ENCODE results near the gene DUS2. TPM values are rescaled to one million over a fixed set of nuclear protein-coding genes. Genes with fewer than 3 reads are reported as not detected.

Gene DUS2
- total RNA-seq, 1 donor from 2014 or later, result 24.1 TPM

DNA sequence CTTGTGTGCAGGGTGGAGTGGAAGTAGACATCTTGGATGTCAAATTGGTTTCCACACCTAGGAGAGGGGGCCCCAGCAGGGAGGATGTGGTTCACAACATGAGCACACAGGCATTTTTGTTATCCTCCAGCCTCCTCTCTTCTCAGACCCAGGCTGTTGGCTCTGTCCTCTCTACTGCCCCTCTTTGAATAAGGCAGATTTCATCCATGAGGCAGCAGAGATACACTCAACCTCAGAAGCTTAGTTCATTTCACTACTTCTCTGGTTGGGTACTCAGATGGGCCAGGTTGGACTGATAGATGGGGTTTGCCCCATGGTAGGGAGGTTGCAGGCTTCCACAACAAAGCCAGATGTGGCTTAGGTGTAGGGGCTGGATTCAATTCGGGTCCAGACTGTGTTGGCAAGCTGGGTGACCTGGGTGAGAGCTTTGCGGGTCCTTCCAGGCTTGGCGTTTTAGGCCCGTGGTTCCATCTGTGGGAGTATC is 39.9 kb downstream of the DUS2 start:
- Mint-ChIP-seq H3K4me3 (no peak overlapping the region), H3K4me1 (ENCODE audit: unreplicated experiment) (peaks cover 6% of the 10 kb centered on the region), H3K27ac (no peak overlapping the region), H3K27me3 (no peaks in the 10 kb centered on the region), H3K9me3 (no peaks in the 10 kb centered on the region), H3K36me3 (peaks cover 8% of the 10 kb centered on the region)
- TF ChIP-seq, protein P1, sequence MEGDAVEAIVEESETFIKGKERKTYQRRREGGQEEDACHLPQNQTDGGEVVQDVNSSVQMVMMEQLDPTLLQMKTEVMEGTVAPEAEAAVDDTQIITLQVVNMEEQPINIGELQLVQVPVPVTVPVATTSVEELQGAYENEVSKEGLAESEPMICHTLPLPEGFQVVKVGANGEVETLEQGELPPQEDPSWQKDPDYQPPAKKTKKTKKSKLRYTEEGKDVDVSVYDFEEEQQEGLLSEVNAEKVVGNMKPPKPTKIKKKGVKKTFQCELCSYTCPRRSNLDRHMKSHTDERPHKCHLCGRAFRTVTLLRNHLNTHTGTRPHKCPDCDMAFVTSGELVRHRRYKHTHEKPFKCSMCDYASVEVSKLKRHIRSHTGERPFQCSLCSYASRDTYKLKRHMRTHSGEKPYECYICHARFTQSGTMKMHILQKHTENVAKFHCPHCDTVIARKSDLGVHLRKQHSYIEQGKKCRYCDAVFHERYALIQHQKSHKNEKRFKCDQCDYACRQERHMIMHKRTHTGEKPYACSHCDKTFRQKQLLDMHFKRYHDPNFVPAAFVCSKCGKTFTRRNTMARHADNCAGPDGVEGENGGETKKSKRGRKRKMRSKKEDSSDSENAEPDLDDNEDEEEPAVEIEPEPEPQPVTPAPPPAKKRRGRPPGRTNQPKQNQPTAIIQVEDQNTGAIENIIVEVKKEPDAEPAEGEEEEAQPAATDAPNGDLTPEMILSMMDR (conservative IDR thresholded peaks at IDR 0.05), result no peak
- no peak for DNase-seq (ENCODE audit: extremely low spot score, unreplicated experiment)

DNA sequence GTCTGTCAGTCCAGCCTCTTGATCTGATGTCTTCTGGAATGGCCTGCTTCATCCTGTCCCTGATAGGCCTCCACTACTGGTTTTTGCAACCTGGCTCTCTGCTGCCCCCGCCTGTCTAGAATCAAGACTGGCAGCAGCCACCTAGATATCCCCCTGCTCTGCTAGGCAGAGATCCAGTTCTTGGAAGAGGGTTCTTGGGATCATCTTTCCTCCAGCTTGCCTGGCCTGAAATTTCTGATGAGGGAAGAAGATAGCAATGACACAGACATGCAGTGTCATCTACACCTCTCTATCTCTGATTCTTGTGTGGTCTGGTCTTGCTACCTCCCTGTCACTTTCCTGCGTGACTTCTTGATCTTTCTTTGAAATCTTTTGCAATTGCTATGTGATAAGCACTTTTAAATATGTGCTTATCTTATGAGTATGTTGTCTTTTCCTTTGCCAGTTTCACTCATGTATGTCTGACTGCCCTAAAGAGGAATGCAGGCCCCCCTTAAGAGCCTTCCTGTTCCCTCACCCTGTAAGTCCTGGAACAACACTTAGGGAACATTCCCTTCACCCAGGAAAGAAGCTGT is 41.8 kb downstream of the DUS2 start:
- Mint-ChIP-seq H3K27ac (peak overlapping the region; percentile 80), H3K36me3 (peaks cover 6% of the 10 kb centered on the region), H3K4me1 (ENCODE audit: unreplicated experiment) (peaks cover 6% of the 10 kb centered on the region), H3K4me3 (no peak overlapping the region), H3K27me3 (no peaks in the 10 kb centered on the region), H3K9me3 (no peaks in the 10 kb centered on the region)
- DNase-seq (ENCODE audit: extremely low spot score, unreplicated experiment), result no peak
- TF ChIP-seq, protein P1 (conservative IDR thresholded peaks at IDR 0.05), result peak; percentile 83

DNA sequence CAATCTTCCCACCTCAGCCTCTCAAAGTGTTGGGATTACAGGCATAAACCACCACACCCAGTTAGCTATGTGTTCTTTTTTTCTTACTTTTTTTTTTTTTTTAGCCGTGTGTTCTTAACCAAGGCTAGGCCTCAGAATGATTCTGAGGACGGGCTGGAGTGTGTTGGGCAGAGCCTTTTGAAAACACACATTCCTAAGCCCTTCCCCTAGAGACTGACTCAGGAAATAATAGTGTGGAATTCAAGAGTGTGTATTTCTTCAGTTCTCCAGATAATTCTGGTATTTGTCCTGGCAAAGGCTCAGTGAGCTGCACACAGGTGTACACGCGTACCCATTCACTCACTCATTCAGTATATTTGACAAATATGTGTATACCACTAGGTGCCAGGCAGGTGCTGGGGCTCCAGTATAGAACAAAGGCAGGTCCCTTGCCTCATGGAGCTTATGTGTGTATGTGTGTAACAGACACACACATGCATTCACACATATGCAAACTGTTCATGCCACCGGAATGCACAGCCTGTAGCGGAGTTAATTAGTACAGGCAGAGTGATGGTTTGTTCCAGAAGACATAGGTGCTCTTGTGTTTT is 42.7 kb downstream of the DUS2 start:
- Mint-ChIP-seq H3K36me3 (peaks cover 7% of the 10 kb centered on the region), H3K4me1 (ENCODE audit: unreplicated experiment) (peaks cover 6% of the 10 kb centered on the region), H3K9me3 (no peaks in the 10 kb centered on the region), H3K27me3 (no peaks in the 10 kb centered on the region), H3K4me3 (no peak overlapping the region), H3K27ac (peak overlapping the region; percentile 80)
- peak; percentile 8 for DNase-seq (ENCODE audit: extremely low spot score, unreplicated experiment)
- TF ChIP-seq, protein P1 (conservative IDR thresholded peaks at IDR 0.05), result no peak

DNA sequence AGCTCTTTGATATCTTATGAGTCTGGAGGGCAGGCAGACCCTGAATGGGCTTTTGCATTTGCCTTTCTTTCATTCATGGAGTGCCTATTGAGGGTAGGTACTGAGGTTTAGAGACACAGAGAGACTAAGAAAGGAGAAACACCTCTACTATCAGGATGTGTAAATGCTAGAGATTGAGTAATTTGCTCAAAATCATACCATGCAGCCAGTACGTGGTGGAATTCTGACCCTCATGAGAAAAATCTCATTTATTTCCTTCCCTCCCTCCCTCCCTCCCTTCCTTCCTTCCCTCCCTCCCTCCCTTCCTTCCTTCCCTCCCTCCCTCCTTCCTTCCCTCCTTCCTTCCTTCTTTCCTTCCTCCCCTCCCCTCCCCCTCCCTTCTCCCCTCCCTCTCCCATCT is 43.7 kb downstream of the DUS2 start:
- Mint-ChIP-seq H3K27me3 (no peaks in the 10 kb centered on the region), H3K36me3 (peaks cover 10% of the 10 kb centered on the region), H3K4me1 (ENCODE audit: unreplicated experiment) (peaks cover 6% of the 10 kb centered on the region), H3K27ac (peak overlapping the region; percentile 80), H3K4me3 (no peak overlapping the region), H3K9me3 (no peaks in the 10 kb centered on the region)
- TF ChIP-seq, protein P1 (conservative IDR thresholded peaks at IDR 0.05), result no peak
- DNase-seq (ENCODE audit: extremely low spot score, unreplicated experiment), result no peak

DNA sequence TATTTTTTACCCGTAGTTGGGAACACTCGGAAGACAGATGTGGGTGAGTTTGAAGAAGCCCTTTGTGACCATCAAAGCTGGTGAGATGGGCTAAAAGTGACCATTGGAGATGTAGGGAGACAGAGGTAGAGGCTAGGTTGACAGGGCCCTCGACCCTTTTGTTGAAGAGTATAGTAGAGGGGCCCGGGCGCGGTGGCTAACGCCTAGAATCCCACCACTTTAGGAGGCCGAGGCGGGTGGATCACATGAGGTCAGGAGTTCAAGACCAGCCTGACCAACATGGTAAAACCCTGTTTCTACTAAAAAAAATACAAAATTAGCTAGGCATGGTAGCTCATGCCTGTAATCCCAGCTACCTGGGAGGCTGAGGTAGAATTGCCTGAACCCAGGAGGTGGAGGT is 45.8 kb downstream of the DUS2 start:
- DNase-seq (ENCODE audit: extremely low spot score, unreplicated experiment), result peak; percentile 24
- TF ChIP-seq, protein P1 (conservative IDR thresholded peaks at IDR 0.05), result no peak
- Mint-ChIP-seq H3K36me3 (peaks cover 16% of the 10 kb centered on the region), H3K27me3 (no peaks in the 10 kb centered on the region), H3K9me3 (no peaks in the 10 kb centered on the region), H3K4me1 (ENCODE audit: unreplicated experiment) (peaks cover 6% of the 10 kb centered on the region), H3K27ac (no peak overlapping the region), H3K4me3 (no peak overlapping the region)
